IgD-negative memory B cell (primary cell): Measurements from ENCODE around the gene LIPG. TPM values are rescaled to one million over a fixed set of nuclear protein-coding genes. Genes with fewer than 3 reads are reported as not detected.

Experiments
- H3K27ac Mint-ChIP-seq, 3 donors: one replicate each; pipeline ENCODE4 v1.8.0; 2020 to 2022; ENCODE audit warnings: mild to moderate bottlenecking in 3 of 3, mixed read lengths in 3 of 3, moderate library complexity in 1 of 3
- H3K27me3 Mint-ChIP-seq: one replicate; pipeline ENCODE4 v1.8.0; 2021; ENCODE audit warnings: mixed read lengths
- H3K36me3 Mint-ChIP-seq: one replicate; pipeline ENCODE4 v1.8.0; 2020; ENCODE audit warnings: mild to moderate bottlenecking, mixed read lengths
- H3K4me1 Mint-ChIP-seq, 3 donors: one replicate each; pipeline ENCODE4 v1.8.0; 2020 to 2022; ENCODE audit warnings: mixed read lengths in 3 of 3, mild to moderate bottlenecking in 1 of 3
- H3K4me3 Mint-ChIP-seq, 4 donors: one replicate each; pipeline ENCODE4 v1.8.0; 2020 to 2022; ENCODE audit warnings: mild to moderate bottlenecking in 4 of 4, mixed read lengths in 4 of 4, moderate library complexity in 3 of 4
- H3K9me3 Mint-ChIP-seq, 3 donors: one replicate each; pipeline ENCODE4 v1.8.0; 2020 to 2021; ENCODE audit warnings: mixed read lengths in 3 of 3, mild to moderate bottlenecking in 1 of 3
- polyA plus RNA-seq: library from polyadenylated mRNA; unstranded; fragments of 300-500 nt; fragmentation: Illumina TruSeq; gene quantifications from one replicate; pipeline ENCODE4 v1.2.3, GENCODE V29; 2021

LIPG gene
- polyA plus RNA-seq, 1 donor from 2014 or later, result not detected

GRCh38 chr18:49560277-49560623, 1.6 kb upstream of the LIPG start:
- Mint-ChIP-seq H3K9me3 (no peaks in the 10 kb centered on the region), H3K27ac (no peak overlapping the region), H3K27me3 (peaks cover 56% of the 10 kb centered on the region), H3K4me3 (peak overlapping the region in 2 of 4 donors; percentile 10 to 67), H3K36me3 (no peaks in the 10 kb centered on the region), H3K4me1 (peaks cover 5 to 20% (median 9%) of the 10 kb centered on the region in 3 donors)

- H3K27ac Mint-ChIP-seq, result no peak overlapping the region
- H3K4me1 Mint-ChIP-seq, result peaks cover 5 to 20% (median 9%) of the 10 kb centered on the region in 3 donors
- H3K9me3 Mint-ChIP-seq, result no peaks in the 10 kb centered on the region
- H3K4me3 Mint-ChIP-seq, result peak overlapping the region in 3 of 4 donors; percentile 0 to 88 (median 84)
- H3K36me3 Mint-ChIP-seq, result no peaks in the 10 kb centered on the region
- H3K27me3 Mint-ChIP-seq, result peaks cover 57% of the 10 kb centered on the region
These were observed 1.1 kb upstream of the LIPG start for GRCh38 chr18:49560624-49561288.

DNA sequence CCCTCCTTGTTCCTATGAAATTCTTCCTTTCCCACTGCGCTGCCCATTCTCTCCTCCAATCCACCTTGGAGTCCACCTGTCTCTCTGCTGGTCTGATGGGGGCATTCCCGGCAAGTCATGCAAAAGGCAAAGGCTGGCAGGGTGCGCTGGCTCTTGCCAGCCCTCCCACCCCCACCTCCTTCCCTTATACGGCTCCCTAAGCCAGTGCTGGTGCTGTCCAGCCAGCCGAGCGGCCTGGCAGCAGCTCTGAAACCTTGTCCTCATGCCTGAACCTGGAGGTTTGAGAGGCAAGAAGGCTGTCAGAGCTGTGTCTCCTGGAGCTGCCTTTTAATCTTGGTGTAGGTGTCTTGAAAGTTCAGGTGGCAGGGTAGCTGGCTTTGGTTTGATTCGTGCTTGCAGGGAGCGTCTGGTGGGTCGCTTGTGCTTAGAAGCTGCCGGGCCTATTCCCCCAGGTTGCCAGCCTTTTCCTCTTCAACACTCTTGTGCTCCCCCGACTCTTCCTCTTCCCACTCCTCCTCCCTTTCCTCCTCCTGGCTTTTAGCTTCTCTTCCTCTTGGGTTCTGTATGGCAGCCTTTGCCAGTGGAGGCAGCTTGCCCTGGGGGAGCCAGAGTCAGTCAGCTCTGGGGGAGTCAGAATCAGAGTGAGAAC, 748 bp downstream of the LIPG start:
- Mint-ChIP-seq H3K27ac (peak overlapping the region in 2 of 3 donors; percentile 15 to 33), H3K27me3 (peaks cover 70% of the 10 kb centered on the region), H3K4me3 (peak overlapping the region; percentile 0 to 88 (median 78))

GRCh38 chr18:49563130-49563540, 1.3 kb downstream of the LIPG start:
- no peaks in the 10 kb centered on the region for H3K36me3 Mint-ChIP-seq
- peak overlapping the region in 2 of 4 donors; percentile 58 to 84 for H3K4me3 Mint-ChIP-seq
- peaks cover 70% of the 10 kb centered on the region for H3K27me3 Mint-ChIP-seq
- no peaks in the 10 kb centered on the region for H3K9me3 Mint-ChIP-seq
- peaks cover 5 to 20% (median 9%) of the 10 kb centered on the region in 3 donors for H3K4me1 Mint-ChIP-seq
- peak overlapping the region in 1 of 3 donors; percentile 67 for H3K27ac Mint-ChIP-seq

More for the DNA sequence above, 748 bp downstream of the LIPG start:
- no peaks in the 10 kb centered on the region for H3K36me3 Mint-ChIP-seq
- H3K9me3 Mint-ChIP-seq, result no peaks in the 10 kb centered on the region
- peaks cover 5 to 20% (median 9%) of the 10 kb centered on the region in 3 donors for H3K4me1 Mint-ChIP-seq

DNA sequence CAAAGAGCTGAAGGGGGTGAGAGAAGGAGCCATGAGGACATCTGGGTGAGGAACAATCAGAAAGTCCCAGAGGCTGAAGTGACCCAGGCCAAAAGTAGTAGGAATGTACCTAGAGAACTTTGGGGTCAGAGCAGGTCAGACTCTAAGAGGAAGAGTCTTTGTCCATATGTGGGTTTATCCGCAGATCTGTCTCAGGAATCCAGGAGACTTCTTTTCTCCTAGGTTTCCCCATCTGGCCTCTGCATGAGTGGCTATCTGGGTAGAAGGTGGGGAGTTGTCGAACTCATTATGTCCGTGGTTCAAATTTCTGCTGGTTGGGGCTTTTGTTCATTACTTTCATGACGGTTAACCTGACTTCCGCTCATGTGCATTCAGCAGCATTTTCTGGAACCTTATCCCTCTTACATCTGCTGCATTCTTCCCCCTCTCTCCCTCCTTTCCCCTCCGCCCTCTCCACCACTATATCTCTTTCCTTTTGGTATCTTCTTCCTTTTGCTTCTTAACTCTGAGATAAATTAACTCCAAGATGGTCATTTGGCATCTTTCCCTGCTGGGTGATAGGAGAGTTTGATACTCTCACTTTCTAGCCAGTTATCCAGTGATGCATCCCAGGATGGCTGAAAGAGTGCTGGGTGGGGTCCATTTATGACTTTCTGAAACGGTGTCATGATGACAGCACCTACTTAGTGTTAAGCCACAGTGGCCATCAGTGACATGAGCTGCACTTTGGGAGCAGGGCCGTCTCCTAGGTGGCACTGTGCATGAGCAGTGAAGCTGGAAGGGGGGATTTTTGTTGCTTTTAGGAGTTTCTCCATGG, 2.1 kb downstream of the LIPG start:
- Mint-ChIP-seq H3K4me1 (peaks cover 5 to 20% (median 9%) of the 10 kb centered on the region in 3 donors), H3K4me3 (no peak overlapping the region), H3K27me3 (peaks cover 68% of the 10 kb centered on the region), H3K9me3 (no peaks in the 10 kb centered on the region), H3K36me3 (no peaks in the 10 kb centered on the region), H3K27ac (peak overlapping the region in 1 of 3 donors; percentile 67)

- Mint-ChIP-seq H3K4me3 (no peak overlapping the region), H3K9me3 (no peaks in the 10 kb centered on the region), H3K36me3 (no peaks in the 10 kb centered on the region), H3K27me3 (peaks cover 68% of the 10 kb centered on the region), H3K27ac (no peak overlapping the region), H3K4me1 (peaks cover 5 to 20% (median 9%) of the 10 kb centered on the region in 3 donors)
These were observed 2.6 kb downstream of the LIPG start for GRCh38 chr18:49564518-49564834.

GRCh38 chr18:49565101-49565500, 3.2 kb downstream of the LIPG start:
- Mint-ChIP-seq H3K4me1 (peaks cover 5 to 20% (median 9%) of the 10 kb centered on the region in 3 donors), H3K36me3 (no peaks in the 10 kb centered on the region), H3K9me3 (no peaks in the 10 kb centered on the region), H3K27me3 (peaks cover 64% of the 10 kb centered on the region), H3K4me3 (no peak overlapping the region), H3K27ac (no peak overlapping the region)

DNA sequence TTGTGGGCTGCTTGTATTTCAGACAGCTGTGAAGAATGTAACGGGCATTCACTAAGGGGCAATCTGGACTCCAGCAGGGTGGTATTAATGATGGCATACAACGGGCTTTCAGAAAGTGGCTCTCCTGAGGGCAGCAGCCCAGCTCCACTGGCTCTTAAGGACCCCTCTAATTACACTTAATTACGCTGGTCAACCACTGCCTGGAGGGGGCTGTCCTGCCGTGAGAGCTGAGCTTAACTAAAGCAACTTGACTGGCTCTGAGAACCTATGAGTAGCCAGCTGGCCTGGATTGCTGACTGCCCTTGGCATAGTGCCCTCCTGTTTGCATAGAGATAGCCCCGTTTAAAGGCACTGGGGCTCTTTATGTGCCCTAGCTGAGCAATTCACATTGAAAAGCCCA, 3.8 kb downstream of the LIPG start:
- H3K9me3 Mint-ChIP-seq, result no peaks in the 10 kb centered on the region
- peaks cover 5 to 17% (median 6%) of the 10 kb centered on the region in 3 donors for H3K4me1 Mint-ChIP-seq
- H3K27ac Mint-ChIP-seq, result no peak overlapping the region
- no peak overlapping the region for H3K4me3 Mint-ChIP-seq
- no peaks in the 10 kb centered on the region for H3K36me3 Mint-ChIP-seq
- peaks cover 60% of the 10 kb centered on the region for H3K27me3 Mint-ChIP-seq

DNA sequence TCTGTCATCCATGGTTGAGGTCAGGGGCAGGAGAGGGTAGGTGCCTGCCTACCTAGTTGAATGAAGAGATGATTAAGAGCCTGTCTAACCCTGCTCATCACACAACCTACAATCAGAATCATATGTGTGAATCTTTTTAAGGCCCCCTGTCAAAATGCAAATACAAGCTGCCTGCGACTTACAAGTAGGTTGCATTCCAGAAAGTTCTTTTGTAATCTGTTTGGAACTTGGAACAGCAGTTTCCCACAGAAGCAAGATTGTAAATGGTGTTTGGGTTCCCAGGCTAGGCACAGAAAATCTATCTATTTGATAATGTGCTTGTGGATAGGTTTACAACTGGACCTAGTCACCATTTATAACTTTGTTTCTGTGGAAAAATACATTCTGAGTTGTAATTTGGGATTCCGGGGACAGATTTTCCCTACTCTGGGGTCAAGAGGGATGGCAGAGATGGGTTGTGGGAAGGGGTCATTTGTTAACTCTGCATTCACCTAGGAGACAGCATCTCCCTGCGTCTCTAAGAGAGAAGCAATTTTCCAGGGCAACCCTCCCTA, 4.4 kb downstream of the LIPG start:
- H3K36me3 Mint-ChIP-seq, result no peaks in the 10 kb centered on the region
- H3K4me3 Mint-ChIP-seq, result no peak overlapping the region
- H3K27ac Mint-ChIP-seq, result no peak overlapping the region
- H3K9me3 Mint-ChIP-seq, result no peaks in the 10 kb centered on the region
- H3K27me3 Mint-ChIP-seq, result peaks cover 54% of the 10 kb centered on the region
- H3K4me1 Mint-ChIP-seq, result peaks cover 5 to 12% (median 5%) of the 10 kb centered on the region in 3 donors

- H3K4me1 Mint-ChIP-seq, result peaks cover 0 to 8% (median 0%) of the 10 kb centered on the region in 3 donors
- H3K27me3 Mint-ChIP-seq, result peaks cover 47% of the 10 kb centered on the region
- no peak overlapping the region for H3K27ac Mint-ChIP-seq
- H3K36me3 Mint-ChIP-seq, result no peaks in the 10 kb centered on the region
- H3K4me3 Mint-ChIP-seq, result no peak overlapping the region
- no peaks in the 10 kb centered on the region for H3K9me3 Mint-ChIP-seq
These were observed 5.1 kb downstream of the LIPG start for GRCh38 chr18:49566985-49567384.

GRCh38 chr18:49569724-49570123, 7.9 kb downstream of the LIPG start:
- Mint-ChIP-seq H3K36me3 (no peaks in the 10 kb centered on the region), H3K9me3 (no peaks in the 10 kb centered on the region), H3K4me1 (peaks cover 0 to 2% (median 0%) of the 10 kb centered on the region in 3 donors), H3K27ac (no peak overlapping the region), H3K4me3 (no peak overlapping the region), H3K27me3 (peaks cover 19% of the 10 kb centered on the region)

DNA sequence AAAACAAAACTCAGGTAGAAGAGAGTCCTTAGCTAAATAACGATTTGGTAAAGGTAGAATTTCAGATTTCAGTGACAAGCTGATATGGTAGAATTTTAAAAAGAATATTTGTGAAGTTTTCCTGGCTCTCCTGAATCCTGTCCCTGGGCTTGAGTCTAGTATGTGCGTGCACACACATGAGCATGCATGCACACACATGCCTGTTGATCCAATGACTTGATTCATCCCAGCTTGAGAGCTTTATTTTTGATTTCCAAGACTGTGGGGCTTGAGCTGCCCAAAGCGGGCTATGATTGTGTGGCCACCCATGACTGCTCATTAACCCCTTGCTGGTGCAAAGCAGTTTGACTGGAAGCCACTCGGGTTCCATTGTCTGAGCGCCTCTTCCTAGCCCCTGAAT, 9.0 kb downstream of the LIPG start:
- H3K27me3 Mint-ChIP-seq, result peaks cover 12% of the 10 kb centered on the region
- H3K36me3 Mint-ChIP-seq, result no peaks in the 10 kb centered on the region
- peaks cover 0 to 2% (median 0%) of the 10 kb centered on the region in 3 donors for H3K4me1 Mint-ChIP-seq
- H3K9me3 Mint-ChIP-seq, result no peaks in the 10 kb centered on the region
- H3K4me3 Mint-ChIP-seq, result no peak overlapping the region
- H3K27ac Mint-ChIP-seq, result no peak overlapping the region

DNA sequence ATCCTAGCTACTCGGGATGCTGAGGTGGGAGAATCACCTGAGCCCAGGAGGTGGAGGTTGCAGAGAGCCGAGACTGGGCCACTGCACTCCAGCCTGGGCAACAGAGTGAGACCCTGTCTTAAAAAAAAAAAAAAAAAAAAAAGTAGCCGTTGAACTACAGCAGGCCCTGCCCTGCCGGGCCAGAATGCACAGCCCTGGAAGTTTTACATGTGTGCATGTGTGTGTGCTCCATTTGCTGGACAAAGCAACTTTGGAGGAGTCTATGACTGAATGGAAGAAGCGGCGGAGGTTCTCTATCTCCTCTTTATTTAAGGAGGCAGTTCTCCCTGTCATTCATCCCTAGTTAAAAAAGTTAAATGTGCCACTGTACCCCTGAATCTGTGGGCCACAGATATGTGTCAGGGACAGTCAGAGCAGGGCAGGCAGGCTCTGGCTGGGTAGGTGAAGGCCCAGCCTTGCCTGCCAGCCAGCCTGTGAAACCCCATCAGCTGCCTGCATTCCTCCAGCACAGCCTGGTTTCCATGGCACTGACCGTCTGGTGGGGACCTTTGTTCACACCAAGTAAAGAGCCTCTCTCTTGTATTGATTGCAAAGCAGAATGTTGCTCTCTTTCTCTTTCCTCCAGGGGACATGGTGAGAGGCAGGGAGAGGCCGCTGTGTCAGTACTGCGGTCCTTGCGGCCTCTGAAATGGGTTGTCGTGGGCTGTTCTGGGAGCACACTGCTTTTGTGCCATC, 10.9 kb downstream of the LIPG start:
- peaks cover 0 to 2% (median 0%) of the 10 kb centered on the region in 3 donors for H3K4me1 Mint-ChIP-seq

GRCh38 chr18:49573835-49574234, 12.0 kb downstream of the LIPG start:
- H3K9me3 Mint-ChIP-seq, result no peaks in the 10 kb centered on the region
- no peaks in the 10 kb centered on the region for H3K27me3 Mint-ChIP-seq
- H3K4me1 Mint-ChIP-seq, result peaks cover 0 to 2% (median 0%) of the 10 kb centered on the region in 3 donors
- no peak overlapping the region for H3K27ac Mint-ChIP-seq
- H3K4me3 Mint-ChIP-seq, result no peak overlapping the region
- H3K36me3 Mint-ChIP-seq, result no peaks in the 10 kb centered on the region

More for the DNA sequence above, 10.9 kb downstream of the LIPG start:
- Mint-ChIP-seq H3K36me3 (no peaks in the 10 kb centered on the region), H3K4me3 (no peak overlapping the region), H3K9me3 (no peaks in the 10 kb centered on the region), H3K27me3 (no peaks in the 10 kb centered on the region), H3K27ac (no peak overlapping the region)
